ENCODE measurements around the gene SLC25A13. TPM values are rescaled to one million over a fixed set of nuclear protein-coding genes. Genes with fewer than 3 reads are reported as not detected.

SLC25A13 gene
- total and polyA plus RNA-seq, 2 of the 13 experiments (the other 11 are each of a cell fraction or from before 2014, with no cell fraction given), result 36.2 to 84.9 TPM

GRCh38 chr7:96321031-96321657 is 754 bp downstream of the SLC25A13 start (continued):
- TF ChIP-seq ZBED4 (CRISPR knock-in tag; IDR thresholded peaks at IDR 0.05; ENCODE audit: borderline replicate concordance) (no peak), NFAT5 (CRISPR knock-in tag; IDR thresholded peaks at IDR 0.05) (no peak), ZNF510 (CRISPR knock-in tag; IDR thresholded peaks at IDR 0.05; ENCODE audit: low read depth) (no peak), ZFAT (CRISPR knock-in tag; conservative IDR thresholded peaks at IDR 0.05) (no peak), ZNF253 (CRISPR knock-in tag; IDR thresholded peaks at IDR 0.05; ENCODE audit: borderline replicate concordance) (no peak), ATF1 (CRISPR knock-in tag; IDR thresholded peaks at IDR 0.05) (0 out of 2 replicates have a peak, but pooled peaks have one; percentile 37), ZNF121 (CRISPR knock-in tag; IDR thresholded peaks at IDR 0.05) (no peak), ZNF292 (CRISPR knock-in tag; IDR thresholded peaks at IDR 0.05; ENCODE audit: borderline replicate concordance, low read depth) (no peak), ZNF563 (CRISPR knock-in tag; IDR thresholded peaks at IDR 0.05) (no peak), ZNF83 (CRISPR knock-in tag; IDR thresholded peaks at IDR 0.05; ENCODE audit: borderline replicate concordance) (no peak), ATF2 (CRISPR knock-in tag; IDR thresholded peaks at IDR 0.05) (no peak), NCOA5 (CRISPR knock-in tag; IDR thresholded peaks at IDR 0.05) (no peak), TOE1 (CRISPR knock-in tag; IDR thresholded peaks at IDR 0.05) (no peak), IRF2 (CRISPR knock-in tag; IDR thresholded peaks at IDR 0.05) (no peak), MIER3 (CRISPR knock-in tag; IDR thresholded peaks at IDR 0.05; ENCODE audit: borderline replicate concordance) (no peak)
- TF ChIP-seq, protein P1, sequence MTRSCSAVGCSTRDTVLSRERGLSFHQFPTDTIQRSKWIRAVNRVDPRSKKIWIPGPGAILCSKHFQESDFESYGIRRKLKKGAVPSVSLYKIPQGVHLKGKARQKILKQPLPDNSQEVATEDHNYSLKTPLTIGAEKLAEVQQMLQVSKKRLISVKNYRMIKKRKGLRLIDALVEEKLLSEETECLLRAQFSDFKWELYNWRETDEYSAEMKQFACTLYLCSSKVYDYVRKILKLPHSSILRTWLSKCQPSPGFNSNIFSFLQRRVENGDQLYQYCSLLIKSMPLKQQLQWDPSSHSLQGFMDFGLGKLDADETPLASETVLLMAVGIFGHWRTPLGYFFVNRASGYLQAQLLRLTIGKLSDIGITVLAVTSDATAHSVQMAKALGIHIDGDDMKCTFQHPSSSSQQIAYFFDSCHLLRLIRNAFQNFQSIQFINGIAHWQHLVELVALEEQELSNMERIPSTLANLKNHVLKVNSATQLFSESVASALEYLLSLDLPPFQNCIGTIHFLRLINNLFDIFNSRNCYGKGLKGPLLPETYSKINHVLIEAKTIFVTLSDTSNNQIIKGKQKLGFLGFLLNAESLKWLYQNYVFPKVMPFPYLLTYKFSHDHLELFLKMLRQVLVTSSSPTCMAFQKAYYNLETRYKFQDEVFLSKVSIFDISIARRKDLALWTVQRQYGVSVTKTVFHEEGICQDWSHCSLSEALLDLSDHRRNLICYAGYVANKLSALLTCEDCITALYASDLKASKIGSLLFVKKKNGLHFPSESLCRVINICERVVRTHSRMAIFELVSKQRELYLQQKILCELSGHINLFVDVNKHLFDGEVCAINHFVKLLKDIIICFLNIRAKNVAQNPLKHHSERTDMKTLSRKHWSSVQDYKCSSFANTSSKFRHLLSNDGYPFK (CRISPR knock-in tag; IDR thresholded peaks at IDR 0.05; ENCODE audit: borderline replicate concordance), result no peak
